Mesodermal cell (in vitro differentiated cells): ENCODE results near the gene SLC25A13.

Source experiments
- H3K27ac ChIP-seq: 2 replicates; pipeline ENCODE4 v1.7.0; 2013; ENCODE audit warnings: mild to moderate bottlenecking, low read depth, low read length, moderate library complexity; ENCODE audit not compliant: severe bottlenecking
- H3K36me3 ChIP-seq: 2 replicates; pipeline ENCODE4 v1.7.1; 2013; ENCODE audit warnings: mild to moderate bottlenecking, low read length, moderate library complexity; ENCODE audit not compliant: control insufficient read depth, insufficient read depth
- H3K4me1 ChIP-seq: one replicate; pipeline ENCODE4 v1.7.1; 2013; ENCODE audit warnings: mild to moderate bottlenecking, low read length; ENCODE audit not compliant: insufficient read depth, control insufficient read depth, poor library complexity, severe bottlenecking
- H3K4me3 ChIP-seq: 2 replicates; pipeline ENCODE4 v1.7.0; 2013; ENCODE audit warnings: low read length, control low read depth, mild to moderate bottlenecking; ENCODE audit not compliant: insufficient read depth, poor library complexity, severe bottlenecking; ENCODE audit errors: extremely low read depth
- H3K9me3 ChIP-seq: 2 replicates; pipeline ENCODE4 v1.7.1; 2013; ENCODE audit warnings: mild to moderate bottlenecking, low read length, moderate library complexity; ENCODE audit not compliant: control insufficient read depth
- WGBS, 2 experiments: methylation state at CpG; one replicate each; pipeline ENCODE4 v1.1.5; 2013; ENCODE audit warnings: missing lambda C conversion rate in 2 of 2; ENCODE audit not compliant: insufficient coverage in 2 of 2; 5-methylcytosine and 5-hydroxymethylcytosine counted together

The SLC25A13 gene

GRCh38 chr7:96187735-96188134 is 134.2 kb downstream of the SLC25A13 start:
- Histone ChIP-seq H3K27ac (no peak overlapping the region), H3K36me3 (peaks cover 51% of the 10 kb centered on the region), H3K4me1 (no peaks in the 10 kb centered on the region), H3K4me3 (no peak overlapping the region), H3K9me3 (no peaks in the 10 kb centered on the region)
- WGBS, 2 experiments = 94 to 100% methylated on average over 3 to 5 of the region's 6 CpGs

- H3K4me3 ChIP-seq = no peak overlapping the region
- H3K4me1 ChIP-seq = no peaks in the 10 kb centered on the region
- peaks cover 45% of the 10 kb centered on the region for H3K36me3 ChIP-seq
- no CpG with 5 or more reads among the region's 2 CpGs for WGBS, 2 experiments
- no peak overlapping the region for H3K27ac ChIP-seq
- H3K9me3 ChIP-seq = no peaks in the 10 kb centered on the region
Measured at GRCh38 chr7:96184783-96185182, 137.1 kb downstream of the SLC25A13 start.

GRCh38 chr7:96183163-96183670 is 138.7 kb downstream of the SLC25A13 start:
- Histone ChIP-seq H3K36me3 (peaks cover 42% of the 10 kb centered on the region), H3K4me1 (peaks cover 7% of the 10 kb centered on the region), H3K9me3 (no peaks in the 10 kb centered on the region), H3K4me3 (no peak overlapping the region), H3K27ac (no peak overlapping the region)
- WGBS, 2 experiments = 87 to 100% methylated on average over 4 of the region's 5 CpGs

- 68 to 80% methylated on average over 3 to 5 of the region's 5 CpGs for WGBS, 2 experiments
- Histone ChIP-seq H3K4me1 (peaks cover 7% of the 10 kb centered on the region), H3K27ac (no peak overlapping the region), H3K4me3 (no peak overlapping the region), H3K9me3 (no peaks in the 10 kb centered on the region), H3K36me3 (peaks cover 40% of the 10 kb centered on the region)
Measured at GRCh38 chr7:96182424-96183158, 139.3 kb downstream of the SLC25A13 start.

GRCh38 chr7:96181174-96181573 is 140.7 kb downstream of the SLC25A13 start:
- Histone ChIP-seq H3K4me1 (peaks cover 7% of the 10 kb centered on the region), H3K9me3 (no peaks in the 10 kb centered on the region), H3K4me3 (no peak overlapping the region), H3K27ac (no peak overlapping the region), H3K36me3 (peaks cover 49% of the 10 kb centered on the region)
- WGBS, 2 experiments = no CpG with 5 or more reads among the region's 3 CpGs

GRCh38 chr7:96179837-96180236 is 142.1 kb downstream of the SLC25A13 start:
- Histone ChIP-seq H3K36me3 (peaks cover 50% of the 10 kb centered on the region), H3K4me1 (peaks cover 7% of the 10 kb centered on the region), H3K4me3 (no peak overlapping the region), H3K27ac (no peak overlapping the region), H3K9me3 (no peaks in the 10 kb centered on the region)

- no peak overlapping the region for H3K27ac ChIP-seq
- 67% methylated on average over 1 of the region's 3 CpGs for WGBS, 2 experiments
- no peak overlapping the region for H3K4me3 ChIP-seq
- H3K4me1 ChIP-seq = peaks cover 7% of the 10 kb centered on the region
- H3K36me3 ChIP-seq = peaks cover 48% of the 10 kb centered on the region
- no peaks in the 10 kb centered on the region for H3K9me3 ChIP-seq
Measured at GRCh38 chr7:96179341-96179740, 142.6 kb downstream of the SLC25A13 start.

GRCh38 chr7:96178581-96178980 is 143.3 kb downstream of the SLC25A13 start:
- no peak overlapping the region for H3K27ac ChIP-seq
- H3K36me3 ChIP-seq = peaks cover 42% of the 10 kb centered on the region
- 50 to 69% methylated on average over 1 of the region's 2 CpGs for WGBS, 2 experiments
- no peak overlapping the region for H3K4me3 ChIP-seq
- peaks cover 7% of the 10 kb centered on the region for H3K4me1 ChIP-seq
- no peaks in the 10 kb centered on the region for H3K9me3 ChIP-seq

GRCh38 chr7:96177353-96177752 is 144.5 kb downstream of the SLC25A13 start:
- peaks cover 38% of the 10 kb centered on the region for H3K36me3 ChIP-seq
- H3K4me3 ChIP-seq = no peak overlapping the region
- WGBS, 2 experiments = 100% methylated on average over 1 of the region's 3 CpGs; no CpG with 5 or more reads in 1 of the 2 experiments
- no peak overlapping the region for H3K27ac ChIP-seq
- H3K9me3 ChIP-seq = no peaks in the 10 kb centered on the region
- peaks cover 7% of the 10 kb centered on the region for H3K4me1 ChIP-seq

- Histone ChIP-seq H3K4me3 (no peak overlapping the region), H3K9me3 (no peaks in the 10 kb centered on the region), H3K36me3 (peaks cover 40% of the 10 kb centered on the region), H3K27ac (no peak overlapping the region), H3K4me1 (peaks cover 7% of the 10 kb centered on the region)
- WGBS, 2 experiments = 90 to 92% methylated on average over 2 to 3 of the region's 4 CpGs
Measured at GRCh38 chr7:96174812-96175211, 147.1 kb downstream of the SLC25A13 start.

- Histone ChIP-seq H3K9me3 (no peaks in the 10 kb centered on the region), H3K4me3 (no peak overlapping the region), H3K36me3 (peaks cover 48% of the 10 kb centered on the region), H3K4me1 (peaks cover 2% of the 10 kb centered on the region), H3K27ac (no peak overlapping the region)
- WGBS, 2 experiments = 97 to 100% methylated on average over 3 of the region's 3 CpGs
Measured at GRCh38 chr7:96173781-96174180, 148.1 kb downstream of the SLC25A13 start.
